Sigmoid colon (tissue), 3 donors: Measurements from ENCODE around the gene JPT2.

ENCODE experiments used
- CTCF ChIP-seq, 4 experiments: fragments of 450-650 bp in 3 of 4; fragments of 200-600 bp in 1 of 4; IDR thresholded peaks; one replicate each; pipeline ENCODE4 v1.5.1; 2016 to 2019; ENCODE audit warnings: antibody characterized with exemption in 4 of 4, mild to moderate bottlenecking in 3 of 4, moderate library complexity in 2 of 4
- POLR2A ChIP-seq, 2 donors: fragments of 450-650 bp; IDR thresholded peaks; one replicate each; pipeline ENCODE4 v1.6.1; 2016; ENCODE audit warnings: antibody characterized with exemption in 2 of 2, mild to moderate bottlenecking in 2 of 2, moderate library complexity in 2 of 2

- TF ChIP-seq CTCF (IDR thresholded peaks at IDR 0.05) (no peak), POLR2A (IDR thresholded peaks at IDR 0.05) (no peak)
These were observed 11.8 kb downstream of the JPT2 start for GRCh38 chr16:1689853-1690252.
